ENCODE measurements around the gene FRMD5. TPM values are rescaled to one million over a fixed set of nuclear protein-coding genes. Genes with fewer than 3 reads are reported as not detected.
A peak's percentile ranks its signal among the peaks of the same experiment; 100 is the strongest.

The FRMD5 gene
- total RNA-seq, 1 experiment from 2014 or later, result 27.2 TPM

- RAD21 ChIA-PET (ENCODE audit: low non-redundant PET in 1 of 2, low total read pairs in 2 of 2, uncharacterized antibody in 2 of 2, unreplicated experiment in 2 of 2), result no interaction called here
- CTCF ChIA-PET, result no interaction called here
- peak within 1 kb of the TSS; percentile 71 for H2AFZ ChIP-seq (ENCODE audit: low read depth, low read length, poor library complexity, severe bottlenecking)
- peak within 1 kb of the TSS; percentile 77 for H3K9ac ChIP-seq (ENCODE audit: low read length)
- peaks cover 15 to 41% of the 10 kb centered on the region in 2 experiments for H3K4me1 ChIP-seq (ENCODE audit: control insufficient read depth in 1 of 2, insufficient read depth in 2 of 2, low read length in 2 of 2)
- H3K4me2 ChIP-seq (ENCODE audit: low read length), result peak within 1 kb of the TSS; percentile 74
- no peaks in the 10 kb centered on the region for H3K9me3 ChIP-seq (ENCODE audit: control insufficient read depth in 1 of 2, insufficient read depth in 1 of 2, low read depth in 1 of 2, low read length in 2 of 2)
- POLR2A ChIA-PET, result no interaction called here
- BruUV-seq (replicated peaks), result no TSS peak
- intact Hi-C loops (cut with micrococcal nuclease), result no loop called here
- no peaks in the 10 kb centered on the region for H3K9me2 ChIP-seq (ENCODE audit: insufficient read depth)
- peaks cover 7 to 21% of the 10 kb centered on the region in 2 experiments for H3K36me3 ChIP-seq (ENCODE audit: control insufficient read depth in 1 of 2, insufficient read depth in 2 of 2, low read length in 2 of 2)
- H3K4me3 ChIP-seq (replicated peaks in 1 of 2; ENCODE audit: low read depth in 1 of 2, low read length in 2 of 2), result peak within 1 kb of the TSS; percentile 64 to 77
- peak within 1 kb of the TSS; percentile 65 for H3K27ac ChIP-seq (ENCODE audit: low read depth, low read length)
- peaks cover 74% of the 10 kb centered on the region for H3K79me2 ChIP-seq (ENCODE audit: insufficient read depth, low read length)
- no peaks in the 10 kb centered on the region for H3K27me3 ChIP-seq (ENCODE audit: insufficient read depth, low read length)
- H4K20me1 ChIP-seq (ENCODE audit: insufficient read depth), result no peaks in the 10 kb centered on the region
- ATAC-seq (peak; percentile 83), DNase-seq (ENCODE audit: low read depth, low spot score) (peak; percentile 83)
- TF ChIP-seq YY1 (IDR thresholded peaks at IDR 0.05; ENCODE audit: extremely low read depth, insufficient replicate concordance, low read depth, low read length) (no peak), CBX3 (IDR thresholded peaks at IDR 0.05; ENCODE audit: low read depth) (peak; percentile 81), EGR1 (IDR thresholded peaks at IDR 0.05; ENCODE audit: low read depth) (no peak), EZH2 (IDR thresholded peaks at IDR 0.05) (no peak), CEBPB (IDR thresholded peaks at IDR 0.05; ENCODE audit: low read depth) (no peak), SIN3A (IDR thresholded peaks at IDR 0.05; ENCODE audit: low read depth) (no peak; the same call in none of the 2 replicates), SRF (IDR thresholded peaks at IDR 0.05; ENCODE audit: low read depth) (no peak), ZNF274 (IDR thresholded peaks at IDR 0.05; ENCODE audit: low read depth, low read length) (no peak), TCF7L2 (IDR thresholded peaks at IDR 0.05; ENCODE audit: borderline replicate concordance, extremely low read depth, insufficient read depth, insufficient read length) (peak; percentile 51), ELF1 (IDR thresholded peaks at IDR 0.05; ENCODE audit: borderline replicate concordance, low read depth) (peak; percentile 58), ZFX (IDR thresholded peaks at IDR 0.05) (peak; percentile 76), FOSL1 (IDR thresholded peaks at IDR 0.05; ENCODE audit: low read depth) (no peak), RAD21 (IDR thresholded peaks at IDR 0.05; ENCODE audit: low read depth) (no peak), SP1 (IDR thresholded peaks at IDR 0.05; ENCODE audit: low read depth) (peak; percentile 31; the same call in 1 of the 2 replicates), POLR2AphosphoS5 (IDR thresholded peaks at IDR 0.05; ENCODE audit: low read depth, low read length) (peak; percentile 46; the same call in 1 of the 2 replicates), JUND (IDR thresholded peaks at IDR 0.05) (no peak), REST (IDR thresholded peaks at IDR 0.05; ENCODE audit: low read depth) (no peak), POLR2A (IDR thresholded peaks at IDR 0.05; ENCODE audit: borderline replicate concordance, extremely low read depth, insufficient read depth, insufficient read length) (no peak)
- TF ChIP-seq, protein P1, sequence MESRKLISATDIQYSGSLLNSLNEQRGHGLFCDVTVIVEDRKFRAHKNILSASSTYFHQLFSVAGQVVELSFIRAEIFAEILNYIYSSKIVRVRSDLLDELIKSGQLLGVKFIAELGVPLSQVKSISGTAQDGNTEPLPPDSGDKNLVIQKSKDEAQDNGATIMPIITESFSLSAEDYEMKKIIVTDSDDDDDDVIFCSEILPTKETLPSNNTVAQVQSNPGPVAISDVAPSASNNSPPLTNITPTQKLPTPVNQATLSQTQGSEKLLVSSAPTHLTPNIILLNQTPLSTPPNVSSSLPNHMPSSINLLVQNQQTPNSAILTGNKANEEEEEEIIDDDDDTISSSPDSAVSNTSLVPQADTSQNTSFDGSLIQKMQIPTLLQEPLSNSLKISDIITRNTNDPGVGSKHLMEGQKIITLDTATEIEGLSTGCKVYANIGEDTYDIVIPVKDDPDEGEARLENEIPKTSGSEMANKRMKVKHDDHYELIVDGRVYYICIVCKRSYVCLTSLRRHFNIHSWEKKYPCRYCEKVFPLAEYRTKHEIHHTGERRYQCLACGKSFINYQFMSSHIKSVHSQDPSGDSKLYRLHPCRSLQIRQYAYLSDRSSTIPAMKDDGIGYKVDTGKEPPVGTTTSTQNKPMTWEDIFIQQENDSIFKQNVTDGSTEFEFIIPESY (IDR thresholded peaks at IDR 0.05; ENCODE audit: extremely low read depth, insufficient replicate concordance, low read length), result no peak
- TF ChIP-seq, protein P2, sequence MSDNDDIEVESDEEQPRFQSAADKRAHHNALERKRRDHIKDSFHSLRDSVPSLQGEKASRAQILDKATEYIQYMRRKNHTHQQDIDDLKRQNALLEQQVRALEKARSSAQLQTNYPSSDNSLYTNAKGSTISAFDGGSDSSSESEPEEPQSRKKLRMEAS (IDR thresholded peaks at IDR 0.05), result peak; percentile 88
- TF ChIP-seq, protein P3, sequence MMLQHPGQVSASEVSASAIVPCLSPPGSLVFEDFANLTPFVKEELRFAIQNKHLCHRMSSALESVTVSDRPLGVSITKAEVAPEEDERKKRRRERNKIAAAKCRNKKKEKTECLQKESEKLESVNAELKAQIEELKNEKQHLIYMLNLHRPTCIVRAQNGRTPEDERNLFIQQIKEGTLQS (IDR thresholded peaks at IDR 0.05), result no peak
These were observed 368.3 kb downstream of the FRMD5 start, which contains the start of gene WDR76 for GRCh38 chr15:43826508-43827341. Gene WDR76, plus strand, starts transcription at chr15:43827002. Its CDS starts 31 bp downstream, at chr15:43827033.
